ENCODE results near the gene TMED9.

The TMED9 gene

GRCh38 chr5:177588413-177588909 is 3.5 kb upstream of the TMED9 start:
- DNase-seq: no peak

GRCh38 chr5:177590406-177590805 is 1.6 kb upstream of the TMED9 start:
- no peak for DNase-seq

GRCh38 chr5:177591690-177592009 is 353 bp upstream of the TMED9 start:
- no peak for DNase-seq

GRCh38 chr5:177592905-177593304 is 902 bp downstream of the TMED9 start:
- no peak for DNase-seq

- no peak for DNase-seq
These were observed 1.5 kb downstream of the TMED9 start for GRCh38 chr5:177593511-177593910.

- no peak for DNase-seq
These were observed 2.1 kb downstream of the TMED9 start for GRCh38 chr5:177594071-177594470.

- DNase-seq: no peak
These were observed 3.1 kb downstream of the TMED9 start for GRCh38 chr5:177595026-177595585.

- no peak for DNase-seq
These were observed 4.2 kb downstream of the TMED9 start for GRCh38 chr5:177595991-177596774.

GRCh38 chr5:177596775-177597238 is 4.8 kb downstream of the TMED9 start:
- DNase-seq: no peak

- DNase-seq: no peak
These were observed 6.5 kb downstream of the TMED9 start for GRCh38 chr5:177598477-177598876.

- peak; percentile 84 for DNase-seq
These were observed 7.9 kb downstream of the TMED9 start, which contains the start of gene B4GALT7 for GRCh38 chr5:177599731-177600507. TSS of gene B4GALT7 (plus strand) at chr5:177600132. CDS start at chr5:177600211, 79 bp downstream.

- DNase-seq: peak; percentile 9
These were observed 8.6 kb downstream of the TMED9 start for GRCh38 chr5:177600508-177601018.

GRCh38 chr5:177601126-177601525 is 9.1 kb downstream of the TMED9 start:
- no peak for DNase-seq

- DNase-seq: no peak
These were observed 9.8 kb downstream of the TMED9 start for GRCh38 chr5:177601577-177602457.

- no peak for DNase-seq
These were observed 10.4 kb downstream of the TMED9 start for GRCh38 chr5:177602458-177602830.

- DNase-seq: no peak
These were observed 11.6 kb downstream of the TMED9 start for GRCh38 chr5:177603631-177604030.

- no peak for DNase-seq
These were observed 12.1 kb downstream of the TMED9 start for GRCh38 chr5:177604116-177604521.

GRCh38 chr5:177604656-177605055 is 12.7 kb downstream of the TMED9 start:
- DNase-seq: no peak

- DNase-seq: no peak
These were observed 13.1 kb downstream of the TMED9 start for GRCh38 chr5:177605078-177605477.

GRCh38 chr5:177605667-177606066 is 13.7 kb downstream of the TMED9 start:
- no peak for DNase-seq

- no peak for DNase-seq
These were observed 14.4 kb downstream of the TMED9 start for GRCh38 chr5:177606071-177607051.
